ENCODE results near the gene HBZ.
"Not testable (repeated sequence)": the region's sequence is repeated elsewhere in the genome, so short reads cannot be mapped to it uniquely, and the experiment has no call there.

The HBZ gene

GRCh38 chr16:165539-166374, 13.3 kb downstream of the HBZ start, which contains the start of gene HBM:
HBM (plus strand) TSS chr16:165978; CDS start chr16:165998, 20 bp downstream.
- DNase-seq = no peak

GRCh38 chr16:166375-167121, 14.1 kb downstream of the HBZ start:
- no peak for DNase-seq

- no peak for DNase-seq
Observed at GRCh38 chr16:167122-167690, 14.8 kb downstream of the HBZ start.

GRCh38 chr16:168424-168823, 16.0 kb downstream of the HBZ start:
- no peak for DNase-seq

- no peak for DNase-seq
Observed at GRCh38 chr16:169014-169413, 16.6 kb downstream of the HBZ start.

- DNase-seq = not testable (repeated sequence)
Observed at GRCh38 chr16:170088-170507, 17.7 kb downstream of the HBZ start.

GRCh38 chr16:170788-171187, 18.3 kb downstream of the HBZ start:
- no peak for DNase-seq

- DNase-seq = not testable (repeated sequence)
Observed at GRCh38 chr16:172374-172941, 20.0 kb downstream of the HBZ start, which contains the start of gene HBA2. HBA2 (plus strand) TSS chr16:172876; CDS start chr16:172913, 37 bp downstream.

- DNase-seq = not testable (repeated sequence)
Observed at GRCh38 chr16:173211-173854, 20.9 kb downstream of the HBZ start.

GRCh38 chr16:173928-174769, 21.7 kb downstream of the HBZ start:
- DNase-seq = not testable (repeated sequence)

GRCh38 chr16:175011-175949, 22.8 kb downstream of the HBZ start:
- no peak for DNase-seq

GRCh38 chr16:176006-176405, 23.6 kb downstream of the HBZ start:
- not testable (repeated sequence) for DNase-seq

GRCh38 chr16:176477-177382, 24.3 kb downstream of the HBZ start, which contains the start of gene HBA1:
HBA1 (plus strand) TSS chr16:176680; CDS start chr16:176717, 37 bp downstream.
- DNase-seq = not testable (repeated sequence)

GRCh38 chr16:177394-177822, 25.0 kb downstream of the HBZ start:
- no peak for DNase-seq

- DNase-seq = no peak
Observed at GRCh38 chr16:177981-178667, 25.7 kb downstream of the HBZ start.

- no peak for DNase-seq
Observed at GRCh38 chr16:178668-179015, 26.2 kb downstream of the HBZ start.

GRCh38 chr16:179211-180092, 27.0 kb downstream of the HBZ start:
- DNase-seq = no peak
